Esophagus muscularis mucosa (tissue), 3 donors: ENCODE measurements around the gene SLC39A1.

Experiments used
- POLR2A ChIP-seq: fragments of 450-650 bp; IDR thresholded peaks from one replicate; pipeline ENCODE4 v1.6.1; 2017; ENCODE audit warnings: antibody characterized with exemption, moderate library complexity, mild to moderate bottlenecking, low read depth
- POLR2AphosphoS5 ChIP-seq, 2 donors: sonication (generic); formaldehyde crosslinking; IDR thresholded peaks; one replicate each; pipeline ENCODE4 v1.6.1; 2017; ENCODE audit warnings: antibody characterized with exemption in 2 of 2
- TF ChIP-seq, protein P1 (sequence below), 3 experiments: fragments of 200-600 bp in 2 of 3; fragments of 450-650 bp in 1 of 3; sonication (generic) in 2 of 3; IDR thresholded peaks; one replicate each; pipeline ENCODE4 v1.5.1; 2017 to 2019; ENCODE audit warnings: antibody characterized with exemption in 3 of 3, mild to moderate bottlenecking in 2 of 3, moderate library complexity in 1 of 3

- TF ChIP-seq POLR2A, result no peak
- TF ChIP-seq, protein P1, sequence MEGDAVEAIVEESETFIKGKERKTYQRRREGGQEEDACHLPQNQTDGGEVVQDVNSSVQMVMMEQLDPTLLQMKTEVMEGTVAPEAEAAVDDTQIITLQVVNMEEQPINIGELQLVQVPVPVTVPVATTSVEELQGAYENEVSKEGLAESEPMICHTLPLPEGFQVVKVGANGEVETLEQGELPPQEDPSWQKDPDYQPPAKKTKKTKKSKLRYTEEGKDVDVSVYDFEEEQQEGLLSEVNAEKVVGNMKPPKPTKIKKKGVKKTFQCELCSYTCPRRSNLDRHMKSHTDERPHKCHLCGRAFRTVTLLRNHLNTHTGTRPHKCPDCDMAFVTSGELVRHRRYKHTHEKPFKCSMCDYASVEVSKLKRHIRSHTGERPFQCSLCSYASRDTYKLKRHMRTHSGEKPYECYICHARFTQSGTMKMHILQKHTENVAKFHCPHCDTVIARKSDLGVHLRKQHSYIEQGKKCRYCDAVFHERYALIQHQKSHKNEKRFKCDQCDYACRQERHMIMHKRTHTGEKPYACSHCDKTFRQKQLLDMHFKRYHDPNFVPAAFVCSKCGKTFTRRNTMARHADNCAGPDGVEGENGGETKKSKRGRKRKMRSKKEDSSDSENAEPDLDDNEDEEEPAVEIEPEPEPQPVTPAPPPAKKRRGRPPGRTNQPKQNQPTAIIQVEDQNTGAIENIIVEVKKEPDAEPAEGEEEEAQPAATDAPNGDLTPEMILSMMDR (IDR thresholded peaks at IDR 0.05), result no peak
- no peak for TF ChIP-seq POLR2AphosphoS5 (IDR thresholded peaks at IDR 0.05)
Measured at GRCh38 chr1:153928791-153929341, 34.5 kb downstream of the SLC39A1 start.
